HG02642 (cell line): Measurements from ENCODE around the gene PHLDB1.
"Not testable (repeated sequence)": the region's sequence is repeated elsewhere in the genome, so short reads cannot be mapped to it uniquely, and the experiment has no call there.

ENCODE experiments used
- ATAC-seq: cut with Tn5 transposase; IDR thresholded peaks from one replicate; pipeline ENCODE4 v1.9.1; 2021; ENCODE audit warnings: mild to moderate bottlenecking; ENCODE audit not compliant: unreplicated experiment, poor library complexity

Gene PHLDB1

GRCh38 chr11:118607401-118608359 is at the start of gene PHLDB1:
Gene PHLDB1, plus strand, starts transcription at chr11:118607615. Its CDS starts 6,222 bp downstream, at chr11:118613837.
- no peak for ATAC-seq

- no peak for ATAC-seq
Measured at GRCh38 chr11:118560806-118561205, 46.6 kb upstream of the PHLDB1 start.

GRCh38 chr11:118565051-118565450 is 42.4 kb upstream of the PHLDB1 start:
- no peak for ATAC-seq

DNA sequence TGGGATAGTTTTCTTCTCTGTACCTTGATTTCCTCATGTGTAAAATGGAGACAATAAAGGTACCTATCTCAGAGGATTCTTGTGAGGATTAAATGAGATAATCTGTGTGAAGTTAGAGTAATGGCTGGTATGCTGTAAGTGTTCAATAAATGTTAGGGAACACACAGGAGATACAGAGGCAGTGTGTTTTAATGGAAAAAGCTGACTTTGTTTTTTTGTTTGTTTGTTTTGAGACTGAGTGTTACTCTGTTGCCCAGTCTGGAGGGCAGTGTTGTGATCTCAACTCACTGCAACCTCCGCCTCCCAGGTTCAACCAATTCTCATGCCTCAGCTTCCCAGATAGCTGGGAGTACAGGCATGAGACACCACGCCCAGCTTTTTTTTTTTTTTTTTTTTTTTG is 37.7 kb upstream of the PHLDB1 start:
- no peak for ATAC-seq

- ATAC-seq = no peak
Measured at GRCh38 chr11:118570787-118571186, 36.6 kb upstream of the PHLDB1 start.

- ATAC-seq = not testable (repeated sequence)
Measured at GRCh38 chr11:118571701-118572060, 35.7 kb upstream of the PHLDB1 start.

GRCh38 chr11:118572061-118572980 is 35.1 kb upstream of the PHLDB1 start, which contains the start of gene ARCN1:
Gene ARCN1, plus strand, starts transcription at chr11:118572409. Its CDS starts 139 bp downstream, at chr11:118572548.
- peak; percentile 73 for ATAC-seq

DNA sequence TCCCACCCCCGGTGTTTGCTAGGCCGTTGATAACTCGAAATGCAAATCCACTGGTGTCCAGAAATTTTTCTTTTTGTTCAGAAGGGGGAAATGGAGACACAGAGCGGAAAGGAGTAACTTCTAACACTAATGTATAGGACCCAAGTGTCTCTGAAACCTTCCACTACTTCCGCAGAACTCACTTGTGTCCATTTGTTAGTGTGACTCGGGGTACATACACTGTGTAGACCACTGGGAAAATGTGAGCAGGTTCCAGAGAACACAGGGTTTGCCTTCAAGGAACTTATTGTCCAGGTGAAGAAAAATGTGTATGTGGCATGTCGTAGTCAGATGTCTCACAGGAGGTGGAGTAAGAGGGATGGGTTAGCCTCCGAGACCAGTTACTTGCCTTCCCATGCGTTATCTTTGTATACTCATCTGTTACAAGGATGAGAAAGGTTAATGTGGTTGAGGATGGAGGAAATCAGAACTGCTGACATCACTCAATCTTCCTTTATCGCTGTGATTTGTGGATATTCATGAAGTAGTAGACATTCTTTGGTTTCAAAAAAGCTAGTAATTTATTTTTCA is 34.3 kb upstream of the PHLDB1 start:
- ATAC-seq = peak; percentile 25

DNA sequence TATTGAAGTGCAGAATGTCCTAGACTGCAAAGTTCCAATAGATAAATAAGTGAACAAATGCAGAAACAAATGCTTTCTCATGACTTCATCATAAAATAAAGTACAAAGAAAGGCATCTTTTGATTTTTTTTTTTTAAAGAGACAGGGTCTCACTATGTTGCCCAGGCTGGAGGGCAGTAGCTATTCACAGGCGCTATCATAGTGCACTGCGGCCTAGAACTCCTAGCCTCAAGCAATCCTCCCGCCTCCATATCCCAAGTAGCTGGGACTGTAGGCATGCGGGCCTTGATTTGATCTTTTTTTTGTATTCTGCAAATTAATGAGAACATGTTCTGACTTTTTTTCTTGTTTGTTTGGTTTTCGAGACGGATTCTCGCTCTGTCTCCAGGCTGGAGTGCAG is 32.8 kb upstream of the PHLDB1 start:
- ATAC-seq = no peak

- ATAC-seq = not testable (repeated sequence)
Measured at GRCh38 chr11:118577995-118578394, 29.4 kb upstream of the PHLDB1 start.

DNA sequence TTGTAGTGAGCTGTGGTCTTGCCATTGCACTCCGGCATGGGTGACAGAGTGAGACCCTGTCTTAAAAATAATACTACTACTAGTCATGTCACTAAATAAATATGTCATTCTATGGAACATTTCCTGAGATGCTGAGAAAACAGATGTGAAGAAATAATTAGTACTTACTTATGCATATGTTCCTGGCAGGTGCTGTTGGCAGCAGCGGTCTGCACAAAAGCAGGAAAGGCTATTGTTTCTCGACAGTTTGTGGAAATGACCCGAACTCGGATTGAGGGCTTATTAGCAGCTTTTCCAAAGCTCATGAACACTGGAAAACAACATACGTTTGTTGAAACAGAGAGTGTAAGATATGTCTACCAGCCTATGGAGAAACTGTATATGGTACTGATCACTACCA is 26.4 kb upstream of the PHLDB1 start:
- ATAC-seq = no peak

DNA sequence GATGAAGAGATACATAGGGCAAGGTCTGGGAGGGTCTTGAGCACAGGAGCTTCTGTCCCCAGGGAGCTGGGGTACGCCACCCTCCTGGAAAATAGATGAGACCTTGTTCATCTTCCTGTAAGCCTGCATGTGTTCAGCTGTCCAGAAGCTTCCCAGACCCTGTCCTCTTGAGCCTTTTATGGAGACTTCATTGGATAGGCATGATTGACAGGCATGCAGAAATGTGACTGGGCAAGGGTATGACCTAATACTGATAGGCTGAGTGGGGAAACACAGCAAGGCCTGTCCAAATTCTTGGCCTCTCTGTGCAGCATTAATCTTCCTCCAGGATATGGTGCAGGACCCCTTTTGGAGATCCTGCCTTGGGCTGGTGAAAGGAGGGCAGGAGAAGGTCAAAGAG is 19.5 kb upstream of the PHLDB1 start:
- no peak for ATAC-seq

DNA sequence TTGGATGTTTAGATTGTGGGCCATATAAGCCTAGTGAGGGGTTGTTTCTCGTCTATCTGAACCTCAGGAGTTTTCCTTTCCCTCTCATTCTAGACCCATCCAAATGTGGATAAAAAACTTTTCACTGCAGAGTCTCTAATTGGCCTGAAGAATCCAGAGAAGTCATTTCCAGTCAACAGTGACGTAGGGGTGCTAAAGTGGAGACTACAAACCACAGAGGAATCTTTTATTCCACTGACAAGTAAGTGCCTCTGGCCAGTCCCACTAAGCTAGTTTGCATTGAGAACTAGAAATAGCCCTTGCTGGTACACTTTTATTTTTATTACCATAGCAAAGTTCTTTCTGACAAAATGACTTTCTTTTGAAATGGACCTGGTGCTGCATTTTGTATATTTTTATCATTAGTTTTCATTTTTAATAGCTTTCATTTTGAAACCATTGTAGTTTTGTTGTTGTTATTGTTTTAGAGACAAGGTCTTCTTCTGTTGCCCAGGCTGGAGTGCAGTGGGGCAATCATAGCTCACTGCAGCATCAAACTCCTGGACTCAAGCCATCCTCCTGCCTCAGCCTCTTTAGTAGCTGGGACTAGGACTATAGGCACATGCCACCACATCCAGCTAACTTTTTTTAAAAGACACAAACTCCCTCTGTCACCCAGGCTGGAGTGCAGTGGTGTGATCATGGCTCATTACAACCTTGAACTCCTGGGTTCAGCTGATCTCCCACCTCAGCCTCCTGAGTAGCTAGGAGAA is 14.6 kb upstream of the PHLDB1 start:
- no peak for ATAC-seq

DNA sequence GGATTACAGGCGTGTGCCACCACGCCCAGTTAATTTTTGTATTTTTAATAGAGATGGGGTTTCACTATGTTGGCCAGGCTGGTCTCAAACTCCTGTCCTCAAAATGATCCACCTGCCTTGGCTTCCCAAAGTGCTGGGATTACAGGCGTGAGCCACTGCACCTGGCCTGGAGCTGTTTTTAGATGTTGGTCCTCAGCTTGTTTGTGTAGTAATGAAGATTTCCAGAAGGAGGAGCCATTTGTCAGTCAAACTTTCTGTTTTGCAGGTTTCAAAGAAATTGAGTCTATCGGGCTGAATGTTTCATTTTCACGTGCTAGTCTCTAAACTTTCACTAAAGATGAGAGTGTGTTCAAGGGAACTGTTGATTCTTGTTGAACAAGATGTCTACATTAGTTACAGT is 12.4 kb upstream of the PHLDB1 start:
- not testable (repeated sequence) for ATAC-seq

GRCh38 chr11:118596224-118597146 is 10.9 kb upstream of the PHLDB1 start:
- no peak for ATAC-seq

DNA sequence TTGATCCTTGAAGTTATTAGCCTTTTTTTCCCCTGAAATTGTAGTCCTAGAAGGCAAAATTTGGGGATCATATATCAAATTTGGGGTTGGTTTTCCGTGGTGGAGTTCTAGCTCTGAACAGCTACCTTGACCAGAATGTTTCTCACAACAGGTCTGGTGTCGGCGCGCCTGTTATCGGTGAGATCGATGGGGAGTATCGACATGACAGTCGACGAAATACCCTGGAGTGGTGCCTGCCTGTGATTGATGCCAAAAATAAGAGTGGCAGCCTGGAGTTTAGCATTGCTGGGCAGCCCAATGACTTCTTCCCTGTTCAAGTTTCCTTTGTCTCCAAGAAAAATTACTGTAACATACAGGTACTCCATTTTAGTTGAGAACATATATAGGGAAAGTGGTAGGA is 9.9 kb upstream of the PHLDB1 start:
- ATAC-seq = no peak

GRCh38 chr11:118602331-118602730 is 5.1 kb upstream of the PHLDB1 start:
- no peak for ATAC-seq

DNA sequence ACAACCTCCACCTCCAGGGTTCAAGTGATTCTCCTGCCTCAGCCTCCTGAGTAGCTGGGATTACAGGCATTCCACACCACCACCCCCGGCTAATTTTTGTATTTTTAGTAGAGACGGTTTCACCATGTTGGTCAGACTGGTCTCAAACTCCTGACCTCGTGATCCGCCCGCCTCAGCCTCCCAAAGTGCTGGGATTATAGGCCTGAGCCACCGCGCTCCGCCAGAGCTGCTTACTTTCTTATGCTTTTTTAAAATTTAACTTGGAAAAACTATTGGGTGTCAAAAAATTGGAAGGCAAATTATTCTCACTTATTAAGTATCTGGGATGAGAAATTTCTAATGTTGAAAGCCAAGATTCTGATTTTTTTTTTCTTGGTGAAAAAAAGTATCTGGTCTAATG is 3.7 kb upstream of the PHLDB1 start:
- not testable (repeated sequence) for ATAC-seq

DNA sequence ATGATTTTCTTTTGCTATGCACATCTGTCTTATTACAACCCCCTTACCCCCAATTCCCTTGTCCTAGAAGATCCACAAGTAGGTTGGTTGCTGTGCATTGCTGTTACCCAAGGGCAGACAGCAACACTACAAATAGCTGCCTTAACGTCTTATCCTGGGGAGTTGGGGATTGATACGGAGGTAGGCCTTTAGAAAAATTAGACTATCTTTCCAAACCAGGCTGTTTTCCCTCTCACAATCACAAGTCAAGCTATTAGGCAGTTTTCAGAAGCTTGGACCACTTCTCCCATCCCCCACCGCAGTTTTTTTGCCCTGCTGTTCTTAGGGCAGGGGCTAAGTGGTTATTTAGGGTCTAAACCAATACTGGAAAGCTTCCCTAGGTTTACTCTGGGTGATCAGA is 2.8 kb upstream of the PHLDB1 start:
- no peak for ATAC-seq
